GM12801 (cell line): ENCODE results near the gene CNFN.

Experiments used
- TF ChIP-seq, protein P1 (sequence below): IDR thresholded peaks from one replicate; pipeline ENCODE4 v1.5.1; 2011; ENCODE audit warnings: control low read depth; ENCODE audit not compliant: insufficient read length; ENCODE audit errors: extremely low read depth

CNFN gene, protein sequence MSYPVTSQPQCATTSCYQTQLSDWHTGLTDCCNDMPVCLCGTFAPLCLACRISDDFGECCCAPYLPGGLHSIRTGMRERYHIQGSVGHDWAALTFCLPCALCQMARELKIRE

DNA sequence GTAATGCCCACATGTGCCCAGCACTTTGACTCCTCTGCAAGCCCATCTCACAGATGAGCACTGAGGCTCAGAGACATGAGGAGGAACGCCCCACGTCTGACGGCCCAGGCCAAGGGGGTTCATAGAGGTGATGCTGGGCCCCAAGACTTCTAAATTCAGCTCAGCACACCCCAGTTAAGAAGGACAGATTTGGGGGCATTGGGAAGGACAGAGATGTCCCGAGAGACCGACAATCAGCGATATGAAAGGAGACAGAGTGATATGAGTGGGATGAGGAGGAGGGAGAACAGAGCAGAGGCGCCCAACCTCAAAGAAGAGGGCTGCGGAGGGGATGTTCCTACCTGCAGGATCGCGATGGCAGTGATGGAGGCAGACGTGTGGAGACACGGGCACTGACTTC, at the start of gene CNFN:
CNFN (minus strand) TSS at position 399 of the 400 bp plus-strand sequence. CDS start 1,260 bp downstream, outside the sequence.
- TF ChIP-seq, protein P1, sequence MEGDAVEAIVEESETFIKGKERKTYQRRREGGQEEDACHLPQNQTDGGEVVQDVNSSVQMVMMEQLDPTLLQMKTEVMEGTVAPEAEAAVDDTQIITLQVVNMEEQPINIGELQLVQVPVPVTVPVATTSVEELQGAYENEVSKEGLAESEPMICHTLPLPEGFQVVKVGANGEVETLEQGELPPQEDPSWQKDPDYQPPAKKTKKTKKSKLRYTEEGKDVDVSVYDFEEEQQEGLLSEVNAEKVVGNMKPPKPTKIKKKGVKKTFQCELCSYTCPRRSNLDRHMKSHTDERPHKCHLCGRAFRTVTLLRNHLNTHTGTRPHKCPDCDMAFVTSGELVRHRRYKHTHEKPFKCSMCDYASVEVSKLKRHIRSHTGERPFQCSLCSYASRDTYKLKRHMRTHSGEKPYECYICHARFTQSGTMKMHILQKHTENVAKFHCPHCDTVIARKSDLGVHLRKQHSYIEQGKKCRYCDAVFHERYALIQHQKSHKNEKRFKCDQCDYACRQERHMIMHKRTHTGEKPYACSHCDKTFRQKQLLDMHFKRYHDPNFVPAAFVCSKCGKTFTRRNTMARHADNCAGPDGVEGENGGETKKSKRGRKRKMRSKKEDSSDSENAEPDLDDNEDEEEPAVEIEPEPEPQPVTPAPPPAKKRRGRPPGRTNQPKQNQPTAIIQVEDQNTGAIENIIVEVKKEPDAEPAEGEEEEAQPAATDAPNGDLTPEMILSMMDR = no peak

DNA sequence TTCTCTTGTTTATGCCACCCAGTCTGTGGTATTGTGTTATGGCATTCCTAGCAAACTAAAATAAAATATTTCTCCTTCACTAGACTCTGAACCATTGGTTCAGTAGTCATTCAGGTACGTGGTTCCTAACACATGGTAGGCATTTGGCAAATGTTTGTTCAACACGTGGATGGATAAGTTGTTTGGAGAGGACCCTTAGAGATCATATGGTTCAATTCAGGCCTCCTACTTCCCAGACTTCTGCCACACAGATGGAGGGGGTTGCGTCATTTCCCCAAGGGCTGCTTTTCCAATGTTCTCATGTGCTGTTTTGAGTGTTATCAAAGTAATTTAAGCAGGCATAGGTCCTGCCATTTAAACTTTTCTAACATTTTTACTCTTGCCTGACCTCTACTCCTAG, 45.9 kb upstream of the CNFN start:
- TF ChIP-seq, protein P1 = no peak

DNA sequence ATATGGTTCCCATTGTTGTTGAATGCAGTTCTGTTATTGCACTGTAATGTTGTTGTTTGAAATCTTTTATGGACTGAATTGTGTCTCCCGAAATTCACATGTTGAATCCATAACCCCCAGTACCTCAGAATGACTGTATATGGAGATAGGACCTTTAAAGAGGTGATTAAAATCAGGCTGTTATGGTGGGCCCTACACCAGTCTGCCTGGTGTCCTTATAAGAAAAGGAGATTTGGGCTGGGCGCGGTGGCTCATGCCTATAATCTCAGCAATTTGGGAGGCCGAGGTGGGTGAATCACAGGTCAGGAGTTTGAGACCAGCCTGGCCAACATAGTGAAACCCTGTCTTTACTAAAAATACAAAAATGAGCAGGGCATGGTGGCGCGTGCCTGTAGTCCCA, 45.2 kb upstream of the CNFN start:
- TF ChIP-seq, protein P1 = no peak

DNA sequence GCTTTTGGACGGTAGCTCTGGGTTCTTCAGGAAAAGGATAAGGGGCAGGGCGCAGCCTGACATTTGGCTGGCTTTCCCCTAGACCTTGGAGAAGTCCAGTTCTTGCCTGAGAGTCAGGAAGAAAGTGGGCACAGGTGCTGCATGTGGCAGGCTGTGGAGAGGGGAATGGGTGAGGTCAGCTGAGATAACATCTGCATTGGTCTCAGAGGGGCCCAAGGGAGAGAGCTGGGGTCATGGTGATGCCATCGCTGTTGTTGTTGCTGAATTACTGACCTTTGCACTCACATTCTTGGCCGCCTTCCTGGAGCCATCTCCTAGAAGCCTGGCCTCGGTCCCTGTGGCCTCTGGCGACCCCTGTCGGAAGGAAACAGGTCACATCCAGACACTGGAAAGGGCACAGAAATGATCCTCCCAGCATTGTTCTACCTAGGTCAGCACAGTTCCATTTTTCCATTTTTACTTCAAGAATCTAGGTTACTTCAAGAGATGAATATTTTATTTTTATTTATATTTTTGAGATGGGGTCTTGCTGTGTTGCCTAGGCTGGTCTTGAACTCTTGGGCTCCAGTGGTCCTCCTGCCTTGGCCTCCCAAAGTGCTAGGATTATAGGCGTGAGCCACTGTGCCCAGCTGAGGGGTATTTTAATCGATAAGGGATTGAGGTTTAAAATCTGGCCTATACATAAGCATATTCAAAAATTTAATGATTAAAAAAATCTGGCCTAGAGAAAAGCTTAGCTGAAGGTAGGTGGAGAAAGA, 43.6 kb upstream of the CNFN start:
- TF ChIP-seq, protein P1 = no peak

DNA sequence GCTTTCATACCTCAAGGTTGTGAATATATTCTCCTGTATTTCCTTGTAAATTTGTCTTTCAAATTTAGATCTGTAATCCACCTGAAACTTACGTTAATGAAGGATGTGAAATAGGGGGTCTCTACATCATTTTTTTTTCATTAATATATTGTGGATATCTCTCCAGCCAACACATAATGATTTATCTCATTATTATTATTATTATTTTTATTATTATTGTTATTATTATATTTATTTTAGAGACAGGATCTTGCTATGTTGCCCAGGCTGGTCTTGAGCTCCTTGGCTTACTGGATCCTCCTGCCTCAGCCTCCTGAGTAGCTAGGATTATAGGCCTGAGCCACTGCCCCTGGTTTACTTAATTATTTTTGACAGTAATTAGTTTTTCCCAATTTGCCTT, 41.4 kb upstream of the CNFN start:
- TF ChIP-seq, protein P1 = no peak

DNA sequence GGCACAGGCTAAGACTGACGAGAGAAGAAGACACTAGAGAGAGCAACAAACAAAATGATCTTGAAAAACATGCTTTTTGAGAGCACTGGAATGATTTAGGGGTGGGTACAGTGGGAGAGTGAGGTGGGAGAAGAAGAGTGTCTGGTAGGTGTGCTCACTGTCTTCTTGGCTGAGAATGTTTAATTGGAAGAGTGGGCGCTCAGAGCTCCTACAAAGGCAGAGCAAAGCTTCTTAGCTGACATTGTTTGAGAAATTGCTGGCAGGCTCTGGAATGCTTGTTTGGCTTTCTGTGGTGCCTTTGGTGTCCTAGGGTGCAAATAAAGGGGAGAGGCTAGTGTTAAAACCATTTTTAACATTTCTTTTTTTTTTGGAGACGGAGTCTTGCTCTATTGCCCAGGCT, 38.6 kb upstream of the CNFN start:
- TF ChIP-seq, protein P1 = no peak

DNA sequence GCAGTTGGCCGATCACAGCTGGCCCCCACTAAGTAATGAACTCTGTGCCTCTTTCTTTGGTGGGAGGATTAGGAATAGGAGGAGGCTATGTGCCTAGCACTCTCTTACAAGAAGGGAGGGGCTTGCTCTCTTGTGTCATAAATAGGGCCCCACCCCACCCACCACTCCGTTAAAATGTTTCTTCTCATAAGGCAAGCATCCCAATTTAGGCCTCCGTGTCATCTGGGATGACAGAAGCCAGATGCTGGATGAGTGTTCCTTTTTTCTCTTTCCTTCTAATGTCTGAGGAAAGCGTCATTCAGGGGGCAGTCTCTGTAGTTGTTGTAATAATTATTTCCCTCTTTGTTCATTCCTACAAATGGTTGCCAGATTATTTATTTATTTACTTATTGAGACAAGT, 37.2 kb upstream of the CNFN start, which contains the start of gene LIPE:
LIPE (minus strand) TSS at position 76 of the 400 bp plus-strand sequence. CDS start 239 bp downstream, outside the sequence.
- TF ChIP-seq, protein P1 = no peak
